HCT116 (cell line): ENCODE measurements around the gene METTL2B. TPM values are rescaled to one million over a fixed set of nuclear protein-coding genes. Genes with fewer than 3 reads are reported as not detected.

ENCODE experiments used
- ATAC-seq: fragments of 200-7000 bp; cut with Tn5 transposase; 2 replicates; pipeline ENCODE4 v1.9.1; 2020; ENCODE audit warnings: mild to moderate bottlenecking, moderate library complexity
- BruUV-seq: library from RNA; stranded (reverse); fragments of 400-500 nt; replicated peaks from 2 replicates; lab custom pipeline; 2021; lab: Mats Ljungman, UMichigan
- CTCF ChIA-PET: fragments of 300-600 bp; sonication (Branson Sonifier 250); formaldehyde crosslinking; loops from one replicate; lab custom pipeline; 2021; ENCODE audit warnings: antibody characterized with exemption; lab: Charles Lee
- POLR2A ChIA-PET: fragments of 300-600, 350-600 bp; sonication (Branson Sonifier 250); formaldehyde crosslinking; loops from one replicate; lab custom pipeline; 2021; ENCODE audit warnings: antibody characterized with exemption; lab: Charles Lee
- RAD21 ChIA-PET, 2 experiments: fragments of 300-600 bp; sonication (Branson Sonifier 250); formaldehyde crosslinking; loops; one replicate each; lab custom pipeline; 2023; ENCODE audit warnings: low total read pairs in 2 of 2; ENCODE audit not compliant: uncharacterized antibody in 2 of 2, unreplicated experiment in 2 of 2, low non-redundant PET in 1 of 2; lab: Charles Lee
- DNase-seq: peaks from one replicate; pipeline ENCODE4 v3.0.0-alpha.2; 2010; ENCODE audit warnings: low read depth, low spot score
- H2AFZ ChIP-seq: fragments of 200-600 bp; shearing (Covaris generic), sonication (generic); 2 replicates; pipeline ENCODE4 v1.6.1; 2017; ENCODE audit warnings: low read depth, mixed run types, mixed read lengths, antibody characterized with exemption, low read length; ENCODE audit not compliant: poor library complexity, severe bottlenecking
- H3K27ac ChIP-seq: 2 replicates; pipeline ENCODE4 v1.5.1; 2012; ENCODE audit warnings: low read depth, low read length
- H3K27me3 ChIP-seq: fragments of 200-600 bp; sonication (generic); 2 replicates; pipeline ENCODE4 v1.6.1; 2016; ENCODE audit warnings: mixed run types, low read length, mixed read lengths; ENCODE audit not compliant: insufficient read depth
- H3K36me3 ChIP-seq, 2 experiments: fragments of 200-500 bp in 1 of 2; fragments of 200-600 bp in 1 of 2; sonication (Bioruptor generic) in 1 of 2; sonication (generic) in 1 of 2; 2 replicates each; pipeline versions ENCODE4 v1.5.1 to v1.6.1; 2014 to 2016; ENCODE audit warnings: low read length in 2 of 2, inconsistent platforms in 1 of 2, mixed read lengths in 1 of 2, mixed run types in 1 of 2; ENCODE audit not compliant: insufficient read depth in 2 of 2, control insufficient read depth in 1 of 2
- H3K4me1 ChIP-seq, 2 experiments: fragments of 200-600 bp in 1 of 2; sonication (generic) in 1 of 2; 2 replicates each; pipeline versions ENCODE4 v1.5.1 to v1.6.1; 2012 to 2017; ENCODE audit warnings: low read length in 2 of 2, inconsistent platforms in 1 of 2, mild to moderate bottlenecking in 1 of 2, mixed read lengths in 1 of 2, mixed run types in 1 of 2, moderate library complexity in 1 of 2; ENCODE audit not compliant: insufficient read depth in 2 of 2, control insufficient read depth in 1 of 2
- H3K4me2 ChIP-seq: fragments of 200-600 bp; sonication (generic); 2 replicates; pipeline ENCODE4 v1.6.1; 2017; ENCODE audit warnings: mixed run types, low read length, mixed read lengths
- H3K4me3 ChIP-seq, 2 experiments: fragments of 200-600 bp in 1 of 2; sonication (generic) in 1 of 2; replicated peaks in 1 of 2; 2 replicates each; pipeline ENCODE4 v1.5.1; 2011 to 2016; ENCODE audit warnings: low read length in 2 of 2, control low read depth in 1 of 2, low read depth in 1 of 2, mild to moderate bottlenecking in 1 of 2, mixed read lengths in 1 of 2, mixed run types in 1 of 2
- H3K79me2 ChIP-seq: fragments of 200-600 bp; sonication (generic); 2 replicates; pipeline ENCODE4 v1.6.1; 2017; ENCODE audit warnings: mild to moderate bottlenecking, mixed run types, low read length, moderate library complexity, mixed read lengths; ENCODE audit not compliant: insufficient read depth
- H3K9ac ChIP-seq: fragments of 200-600 bp; sonication (generic); 2 replicates; pipeline ENCODE4 v1.6.1; 2016; ENCODE audit warnings: low read length, mixed read lengths
- H3K9me2 ChIP-seq: fragments of 200-600 bp; sonication (generic), shearing (Covaris generic); 2 replicates; pipeline ENCODE4 v1.6.1; 2017; ENCODE audit warnings: mixed run types, mild to moderate bottlenecking, moderate library complexity; ENCODE audit not compliant: insufficient read depth
- H3K9me3 ChIP-seq, 2 experiments: fragments of 200-500 bp in 1 of 2; fragments of 200-600 bp in 1 of 2; sonication (Bioruptor generic) in 1 of 2; sonication (generic) in 1 of 2; 2 replicates each; pipeline ENCODE4 v1.6.1; 2014 to 2017; ENCODE audit warnings: low read length in 2 of 2, mixed read lengths in 2 of 2, inconsistent platforms in 1 of 2, low read depth in 1 of 2, mild to moderate bottlenecking in 1 of 2, mixed run types in 1 of 2, moderate library complexity in 1 of 2; ENCODE audit not compliant: control insufficient read depth in 1 of 2, insufficient read depth in 1 of 2
- H4K20me1 ChIP-seq: fragments of 200-600 bp; sonication (generic), shearing (Covaris generic); 2 replicates; pipeline ENCODE4 v1.6.1; 2017; ENCODE audit warnings: mixed run types, mild to moderate bottlenecking, moderate library complexity; ENCODE audit not compliant: insufficient read depth
- CBX3 ChIP-seq: IDR thresholded peaks from 2 replicates; pipeline ENCODE4 v1.6.1; 2012; ENCODE audit warnings: low read depth
- CEBPB ChIP-seq: IDR thresholded peaks from 2 replicates; pipeline ENCODE4 v1.6.1; 2012; ENCODE audit warnings: low read depth
- ELF1 ChIP-seq: IDR thresholded peaks from 2 replicates; pipeline ENCODE4 v1.6.1; 2012; ENCODE audit warnings: low read depth, borderline replicate concordance
- EZH2 ChIP-seq: fragments of 200-600 bp; sonication (generic); IDR thresholded peaks from 2 replicates; pipeline ENCODE4 v1.6.1; 2017; ENCODE audit warnings: antibody characterized with exemption, mixed run types
- FOSL1 ChIP-seq: IDR thresholded peaks from 2 replicates; pipeline ENCODE4 v1.6.1; 2012; ENCODE audit warnings: low read depth
- JUND ChIP-seq: IDR thresholded peaks from 2 replicates; pipeline ENCODE4 v1.6.1; 2012
- POLR2A ChIP-seq: IDR thresholded peaks from 2 replicates; pipeline ENCODE4 v1.7.0; 2011; ENCODE audit warnings: borderline replicate concordance; ENCODE audit not compliant: insufficient read depth, insufficient read length; ENCODE audit errors: extremely low read depth
- RAD21 ChIP-seq: IDR thresholded peaks from 2 replicates; pipeline ENCODE4 v1.6.1; 2012; ENCODE audit warnings: low read depth, mild to moderate bottlenecking
- REST ChIP-seq: IDR thresholded peaks from 2 replicates; pipeline ENCODE4 v1.6.1; 2012; ENCODE audit warnings: low read depth
- SIN3A ChIP-seq: IDR thresholded peaks from 2 replicates; pipeline ENCODE4 v1.6.1; 2012; ENCODE audit warnings: low read depth
- SRF ChIP-seq: IDR thresholded peaks from 2 replicates; pipeline ENCODE4 v1.6.1; 2012; ENCODE audit warnings: low read depth
- ZFX ChIP-seq: fragments of 450-650 bp; IDR thresholded peaks from 2 replicates; pipeline ENCODE4 v1.6.1; 2017
- intact Hi-C: fragments of 100-400 bp; cut with micrococcal nuclease; formaldehyde crosslinking; loops from 2 replicates; pipeline ENCODE4 v1.10.0; 2022
- total RNA-seq: library from RNA; stranded (reverse); gene quantifications from one replicate; pipeline ENCODE4 v1.2.1, GENCODE V29; 2021; ENCODE audit not compliant: unreplicated experiment

Gene METTL2B
- total RNA-seq, 1 experiment from 2014 or later, result 45.7 TPM

DNA sequence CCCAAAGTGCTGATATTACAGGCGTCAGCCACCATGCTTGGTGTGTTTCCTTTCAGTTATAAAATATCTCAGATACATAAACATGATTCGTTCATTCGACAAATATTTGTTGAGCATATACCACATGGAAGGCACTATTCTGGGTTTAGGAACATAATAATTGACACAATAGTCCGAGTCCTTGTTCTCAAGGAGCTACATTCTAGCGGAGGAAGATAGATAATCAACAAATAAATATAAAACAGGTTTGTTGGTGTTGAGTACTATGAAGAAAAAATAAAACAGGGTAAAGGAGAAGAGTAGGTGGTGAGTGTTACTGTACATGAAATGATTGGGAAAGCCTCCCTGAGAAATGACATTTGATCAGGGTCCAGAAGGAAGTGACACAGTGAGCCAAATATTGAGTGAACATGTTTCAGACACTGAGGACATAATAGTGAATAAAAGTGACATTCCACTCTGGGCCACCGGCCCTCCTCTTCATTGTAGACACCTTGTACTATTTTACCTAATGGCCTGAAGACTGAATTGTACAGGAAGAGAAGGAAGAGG lies 27.7 kb upstream of the METTL2B start:
- ChIA-PET RAD21 (no interaction called here), CTCF (interaction anchor here (1.1 kb wide), 1 partner anchor 11 kb away, joined by 3 read pairs; no protein-coding TSS in a partner anchor), POLR2A (no interaction called here)
- Histone ChIP-seq H3K27me3 (0 out of 2 replicates have a peak, but pooled peaks cover 4% of the 10 kb centered on the region), H3K79me2 (no peaks in the 10 kb centered on the region), H3K4me3 (no peak overlapping the region), H4K20me1 (no peaks in the 10 kb centered on the region), H2AFZ (no peak overlapping the region), H3K36me3 (no peaks in the 10 kb centered on the region), H3K4me2 (no peak overlapping the region), H3K4me1 (no peaks in the 10 kb centered on the region), H3K9me2 (no peaks in the 10 kb centered on the region), H3K9me3 (no peaks in the 10 kb centered on the region), H3K27ac (no peak overlapping the region), H3K9ac (no peak overlapping the region)
- ATAC-seq (no peak), DNase-seq (no peak)
- intact Hi-C loops, result no loop called here
- TF ChIP-seq ELF1, result no peak
- TF ChIP-seq RAD21, result no peak
- TF ChIP-seq ZFX, result no peak
- no peak for TF ChIP-seq JUND
- no peak for TF ChIP-seq POLR2A
- no peak for TF ChIP-seq SRF
- no peak for TF ChIP-seq CEBPB
- TF ChIP-seq CBX3, result no peak
- TF ChIP-seq REST, result no peak
- TF ChIP-seq EZH2, result no peak
- TF ChIP-seq SIN3A, result no peak
- no peak for TF ChIP-seq FOSL1
- BruUV-seq, result no TSS peak
